Measurements from ENCODE around the gene NTRK1. TPM values are rescaled to one million over a fixed set of nuclear protein-coding genes. Genes with fewer than 3 reads are reported as not detected.

Gene NTRK1
- total RNA-seq, 6 experiments from 2014 or later = 0.10 TPM; not detected in 5

DNA sequence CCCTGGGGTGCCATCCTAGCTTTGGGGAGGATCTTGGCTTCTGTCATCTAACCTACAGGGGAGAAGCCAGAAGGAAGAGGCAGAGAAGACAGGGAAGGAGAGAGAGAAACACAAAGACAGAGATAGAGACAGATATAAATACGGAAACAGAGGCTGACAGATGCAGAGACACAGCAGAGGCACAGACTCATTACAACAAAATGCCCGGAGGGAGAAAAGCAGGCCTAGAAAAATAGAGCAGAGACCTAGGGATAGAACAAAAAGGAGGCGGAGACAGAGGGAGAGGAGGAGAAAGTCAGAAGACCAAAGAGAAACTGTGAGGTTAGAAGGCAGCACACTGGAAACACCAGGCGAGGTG, 34.8 kb downstream of the NTRK1 start:
- Mint-ChIP-seq H3K27me3 (ENCODE audit: insufficient read depth) (no peaks in the 10 kb centered on the region; the same call in none of the 2 replicates), H3K9me3 (no peaks in the 10 kb centered on the region), H3K4me3 (peak overlapping the region; percentile 82; the same call in 1 of the 2 replicates), H3K36me3 (ENCODE audit: low read depth) (peaks cover 7% of the 10 kb centered on the region; the same call in 1 of the 2 replicates), H3K4me1 (ENCODE audit: low read depth) (peaks cover 53% of the 10 kb centered on the region), H3K27ac (peak overlapping the region; percentile 95)
- TF ChIP-seq, protein P1, sequence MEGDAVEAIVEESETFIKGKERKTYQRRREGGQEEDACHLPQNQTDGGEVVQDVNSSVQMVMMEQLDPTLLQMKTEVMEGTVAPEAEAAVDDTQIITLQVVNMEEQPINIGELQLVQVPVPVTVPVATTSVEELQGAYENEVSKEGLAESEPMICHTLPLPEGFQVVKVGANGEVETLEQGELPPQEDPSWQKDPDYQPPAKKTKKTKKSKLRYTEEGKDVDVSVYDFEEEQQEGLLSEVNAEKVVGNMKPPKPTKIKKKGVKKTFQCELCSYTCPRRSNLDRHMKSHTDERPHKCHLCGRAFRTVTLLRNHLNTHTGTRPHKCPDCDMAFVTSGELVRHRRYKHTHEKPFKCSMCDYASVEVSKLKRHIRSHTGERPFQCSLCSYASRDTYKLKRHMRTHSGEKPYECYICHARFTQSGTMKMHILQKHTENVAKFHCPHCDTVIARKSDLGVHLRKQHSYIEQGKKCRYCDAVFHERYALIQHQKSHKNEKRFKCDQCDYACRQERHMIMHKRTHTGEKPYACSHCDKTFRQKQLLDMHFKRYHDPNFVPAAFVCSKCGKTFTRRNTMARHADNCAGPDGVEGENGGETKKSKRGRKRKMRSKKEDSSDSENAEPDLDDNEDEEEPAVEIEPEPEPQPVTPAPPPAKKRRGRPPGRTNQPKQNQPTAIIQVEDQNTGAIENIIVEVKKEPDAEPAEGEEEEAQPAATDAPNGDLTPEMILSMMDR (IDR thresholded peaks at IDR 0.05) = no peak
- peak; percentile 64 for DNase-seq

DNA sequence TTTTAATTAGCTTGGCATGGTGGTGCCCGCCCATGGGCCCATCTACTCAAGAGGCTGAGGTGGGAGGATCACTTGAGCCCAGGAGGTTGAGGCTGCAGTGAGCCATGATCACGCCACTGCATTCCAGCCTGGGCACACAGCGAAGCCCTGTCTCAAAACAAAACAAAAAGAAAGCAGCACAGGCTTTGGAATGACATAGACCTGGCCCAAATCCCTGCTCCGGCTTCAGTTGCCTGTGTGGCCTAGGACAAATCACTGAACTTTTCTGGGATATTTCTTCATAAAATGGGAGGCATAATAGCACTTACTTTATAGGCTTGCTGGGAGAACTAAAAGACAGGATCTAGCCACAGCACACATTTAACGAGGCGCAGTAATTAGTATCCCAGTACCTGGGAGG, 35.3 kb downstream of the NTRK1 start:
- peak overlapping the region; percentile 95 for H3K27ac Mint-ChIP-seq
- no peaks in the 10 kb centered on the region for H3K9me3 Mint-ChIP-seq
- no peaks in the 10 kb centered on the region; the same call in none of the 2 replicates for H3K27me3 Mint-ChIP-seq (ENCODE audit: insufficient read depth)
- DNase-seq = no peak
- H3K4me1 Mint-ChIP-seq (ENCODE audit: low read depth) = peaks cover 53% of the 10 kb centered on the region
- H3K4me3 Mint-ChIP-seq = peak overlapping the region; percentile 82
- TF ChIP-seq, protein P1 (IDR thresholded peaks at IDR 0.05) = no peak
- peaks cover 7% of the 10 kb centered on the region; the same call in 1 of the 2 replicates for H3K36me3 Mint-ChIP-seq (ENCODE audit: low read depth)

DNA sequence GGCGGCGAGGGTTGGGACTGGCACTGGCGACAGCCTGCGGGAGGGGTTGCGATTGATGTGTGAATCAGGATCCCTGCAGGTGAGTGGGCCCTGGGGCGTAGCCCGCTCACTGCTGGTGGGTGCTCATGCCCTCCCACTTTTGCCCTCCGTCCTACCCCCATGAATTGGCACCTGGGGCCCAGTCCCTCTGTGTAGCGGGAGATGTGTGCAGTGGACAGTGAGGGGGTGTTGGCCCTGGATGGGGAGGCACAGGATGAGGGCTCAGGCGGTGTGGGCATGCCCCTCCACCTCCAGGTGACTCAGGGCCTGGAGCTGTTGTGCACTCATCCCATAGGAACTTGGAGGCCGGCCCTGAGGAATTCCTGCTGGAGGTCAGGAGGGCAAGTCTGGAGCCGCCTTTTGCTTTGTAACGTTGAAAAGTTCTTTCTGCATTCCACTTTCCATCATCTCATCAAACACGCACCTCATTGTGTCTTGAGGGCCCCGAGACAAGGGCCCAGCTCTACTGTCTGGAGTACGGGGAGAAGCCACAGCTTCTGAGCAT, 35.9 kb downstream of the NTRK1 start:
- no peaks in the 10 kb centered on the region for H3K9me3 Mint-ChIP-seq
- TF ChIP-seq, protein P1 (IDR thresholded peaks at IDR 0.05) = no peak
- H3K4me1 Mint-ChIP-seq (ENCODE audit: low read depth) = peaks cover 58% of the 10 kb centered on the region
- peak; percentile 90 for DNase-seq
- H3K27ac Mint-ChIP-seq = peak overlapping the region; percentile 95
- H3K36me3 Mint-ChIP-seq (ENCODE audit: low read depth) = peaks cover 7% of the 10 kb centered on the region; the same call in 1 of the 2 replicates
- H3K4me3 Mint-ChIP-seq = peak overlapping the region; percentile 82
- H3K27me3 Mint-ChIP-seq (ENCODE audit: insufficient read depth) = no peaks in the 10 kb centered on the region; the same call in none of the 2 replicates

DNA sequence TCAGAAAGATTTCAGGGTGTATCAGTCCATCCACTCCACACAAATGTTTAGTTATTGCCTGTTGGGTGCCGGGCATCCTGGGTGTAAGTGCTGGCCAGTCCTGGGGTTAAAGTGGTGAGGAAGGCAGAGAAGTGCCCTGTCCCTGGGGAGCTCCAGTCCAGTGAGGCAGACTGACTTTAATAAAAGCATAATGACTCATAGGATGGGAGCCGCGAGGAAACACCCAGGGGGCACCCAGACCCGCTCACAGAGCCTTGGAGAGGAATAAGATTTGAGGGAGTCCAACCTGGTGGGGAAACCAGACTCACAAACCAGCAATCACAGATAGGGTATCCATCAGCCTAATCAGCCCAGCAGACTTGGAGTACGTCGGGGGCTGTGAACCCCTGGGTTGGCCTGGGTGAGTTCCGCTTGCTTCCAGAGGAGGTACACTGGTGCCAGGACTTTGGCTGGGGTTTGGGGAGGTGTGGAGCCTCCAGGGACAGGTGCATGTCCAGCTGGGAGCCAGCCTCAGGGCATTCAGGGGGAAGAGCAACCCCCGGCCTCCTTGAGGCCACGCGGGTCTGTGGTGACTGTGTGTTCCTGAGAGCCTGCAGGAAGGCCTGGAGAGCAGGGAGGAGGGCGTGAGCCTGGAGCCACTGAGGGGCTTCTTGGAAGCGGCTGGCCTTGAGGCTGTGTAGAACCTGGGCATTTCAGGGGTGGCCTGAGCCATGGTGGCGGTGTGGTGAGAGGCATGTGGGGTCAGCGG, 36.6 kb downstream of the NTRK1 start:
- Mint-ChIP-seq H3K9me3 (no peaks in the 10 kb centered on the region), H3K4me3 (peak overlapping the region; percentile 82), H3K4me1 (ENCODE audit: low read depth) (peaks cover 64% of the 10 kb centered on the region), H3K36me3 (ENCODE audit: low read depth) (peaks cover 7% of the 10 kb centered on the region; the same call in 1 of the 2 replicates), H3K27me3 (ENCODE audit: insufficient read depth) (no peaks in the 10 kb centered on the region; the same call in none of the 2 replicates), H3K27ac (peak overlapping the region; percentile 95)
- peak; percentile 64 for DNase-seq
- TF ChIP-seq, protein P1 (IDR thresholded peaks at IDR 0.05) = no peak

DNA sequence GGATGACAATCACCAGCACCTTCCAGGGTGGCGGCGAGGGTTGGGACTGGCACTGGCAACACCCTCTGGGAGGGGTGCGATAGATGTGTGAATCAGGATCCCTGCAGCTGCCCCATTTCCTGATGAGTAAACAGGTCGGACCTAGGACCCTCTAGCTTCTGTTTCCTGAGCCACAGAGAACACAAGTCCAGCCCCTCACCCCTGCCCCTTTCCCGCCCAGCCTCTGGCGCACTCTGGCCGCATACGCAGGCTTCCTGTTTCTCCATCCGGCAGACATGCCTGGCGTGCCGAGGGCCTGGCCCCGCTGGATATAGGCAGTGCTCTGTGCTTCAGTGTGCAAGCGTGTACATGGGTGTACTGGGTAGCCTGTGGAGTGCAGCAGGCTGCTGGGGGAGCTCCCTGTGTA, 37.5 kb downstream of the NTRK1 start:
- Mint-ChIP-seq H3K27ac (peak overlapping the region; percentile 95), H3K4me1 (ENCODE audit: low read depth) (peaks cover 73% of the 10 kb centered on the region), H3K9me3 (no peaks in the 10 kb centered on the region), H3K4me3 (no peak overlapping the region; the same call in 1 of the 2 replicates), H3K36me3 (ENCODE audit: low read depth) (peaks cover 7% of the 10 kb centered on the region; the same call in 1 of the 2 replicates), H3K27me3 (ENCODE audit: insufficient read depth) (no peaks in the 10 kb centered on the region; the same call in none of the 2 replicates)
- no peak for DNase-seq
- TF ChIP-seq, protein P1 (IDR thresholded peaks at IDR 0.05) = no peak

Measured in HFFc6 (cell line).